ENCODE measurements around the gene ULK4. TPM values are rescaled to one million over a fixed set of nuclear protein-coding genes. Genes with fewer than 3 reads are reported as not detected.

The ULK4 gene
- total and polyA plus RNA-seq, 9 donors: 2.4 to 58.7 (median 7.3) TPM

- Histone ChIP-seq H3K27me3 (no peaks in the 10 kb centered on the region), H3K9me3 (no peaks in the 10 kb centered on the region), H3K4me1 (ENCODE audit: insufficient read depth) (no peaks in the 10 kb centered on the region), H3K4me3 (no peak overlapping the region), H3K27ac (no peak overlapping the region), H3K36me3 (no peaks in the 10 kb centered on the region)
- TF ChIP-seq EP300 (IDR thresholded peaks at IDR 0.05) (no peak), CTCF (IDR thresholded peaks at IDR 0.05) (no peak), POLR2A (IDR thresholded peaks at IDR 0.05) (no peak)
- WGBS, 3 donors: 83 to 93% (median 85%) methylated on average over 3 of the region's 3 CpGs
- no peak for DNase-seq
- intact Hi-C loops (cut with DNase I): no loop called here
These were observed 428.9 kb downstream of the ULK4 start for GRCh38 chr3:41532976-41533375.

DNA sequence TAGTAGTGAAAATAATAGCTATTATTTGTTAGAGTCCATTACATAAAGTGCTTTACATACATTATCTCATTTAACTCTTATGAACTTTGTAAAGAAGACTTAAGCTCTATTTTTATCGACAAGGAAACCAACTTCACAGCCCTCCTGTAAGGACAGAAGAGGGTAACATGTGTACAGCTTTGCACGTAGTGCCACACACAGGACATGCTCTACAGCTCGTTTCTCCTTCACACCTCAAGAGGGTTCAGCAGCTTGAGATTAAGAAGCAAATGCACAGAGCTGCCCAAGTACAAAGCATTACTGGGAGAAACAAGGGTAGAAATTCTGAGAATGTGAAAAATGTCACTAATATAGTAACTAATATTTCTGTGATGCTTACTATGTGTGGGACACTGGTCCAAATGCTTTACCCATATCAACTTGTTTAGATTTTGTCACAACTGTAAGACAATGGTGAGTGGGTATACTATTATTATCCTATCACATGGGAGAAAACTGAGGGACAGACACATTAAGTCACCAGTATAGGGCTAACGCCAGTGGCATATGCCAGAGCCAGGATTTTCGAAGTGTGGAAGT is 434.8 kb downstream of the ULK4 start:
- H3K27me3 ChIP-seq: no peaks in the 10 kb centered on the region
- WGBS, 3 donors: 86 to 92% (median 89%) methylated on average over 5 of the region's 5 CpGs
- H3K9me3 ChIP-seq: no peaks in the 10 kb centered on the region
- no peak overlapping the region for H3K27ac ChIP-seq
- no peak overlapping the region for H3K4me3 ChIP-seq
- no peaks in the 10 kb centered on the region for H3K36me3 ChIP-seq
- TF ChIP-seq EP300 (IDR thresholded peaks at IDR 0.05): no peak
- no peak for TF ChIP-seq CTCF (IDR thresholded peaks at IDR 0.05)
- TF ChIP-seq POLR2A (IDR thresholded peaks at IDR 0.05): no peak
- H3K4me1 ChIP-seq (ENCODE audit: insufficient read depth): peaks cover 2% of the 10 kb centered on the region
- intact Hi-C loops (cut with DNase I): no loop called here
- DNase-seq: no peak

DNA sequence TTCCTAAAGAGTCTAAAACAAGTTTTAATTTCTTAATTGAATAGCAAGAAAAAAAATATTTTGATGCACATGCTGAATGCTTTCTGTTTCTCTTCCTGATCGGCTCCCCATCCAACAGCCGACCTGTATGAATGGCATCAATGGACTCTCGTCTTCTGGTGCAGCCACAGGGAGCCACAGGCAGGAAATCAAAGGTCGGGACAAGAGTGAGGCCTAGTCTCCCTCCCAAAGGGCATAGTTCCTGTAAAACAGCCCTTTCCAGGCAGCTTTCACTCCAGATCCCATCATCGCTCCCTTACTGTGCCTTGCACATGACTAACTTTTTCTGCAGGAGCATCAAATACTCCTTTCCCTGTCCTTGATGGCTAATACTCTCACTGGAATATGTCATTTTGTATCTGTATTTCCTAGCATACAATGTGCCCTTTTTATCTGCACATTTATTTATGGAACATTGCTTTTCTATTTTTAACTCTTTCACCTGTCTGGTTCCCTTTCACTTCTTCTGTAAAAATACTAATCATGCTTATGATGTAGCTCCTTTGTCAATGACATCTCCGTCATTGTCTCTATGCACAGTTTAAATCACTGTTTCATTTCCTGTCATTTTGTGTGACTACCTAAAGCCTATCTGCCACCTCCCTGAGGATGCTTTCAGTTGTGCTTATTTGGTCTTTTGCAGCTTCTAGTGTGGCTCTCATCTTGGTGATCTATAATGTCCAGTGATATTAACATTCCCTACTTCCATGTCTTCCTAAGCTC is 436.4 kb downstream of the ULK4 start:
- H3K4me1 ChIP-seq (ENCODE audit: insufficient read depth): peaks cover 2% of the 10 kb centered on the region

DNA sequence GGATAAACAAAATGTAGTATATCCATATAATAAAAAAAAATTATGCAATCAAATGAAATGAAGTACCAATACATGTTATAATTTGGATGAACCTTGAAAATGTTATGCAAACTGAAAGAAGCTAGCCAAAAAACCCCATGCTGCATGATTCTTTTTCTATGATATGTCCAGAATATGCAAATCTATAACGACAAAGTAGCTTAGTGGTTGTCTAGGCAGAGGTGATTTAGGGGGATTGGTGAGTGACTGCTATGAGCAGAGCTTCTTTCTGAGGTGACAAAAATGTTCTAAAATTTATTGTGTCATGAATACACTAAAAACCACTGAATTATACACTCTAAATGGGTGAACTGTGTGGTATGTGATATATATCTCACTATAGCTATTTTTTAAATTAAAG is 438.0 kb downstream of the ULK4 start:
- no peaks in the 10 kb centered on the region for H3K27me3 ChIP-seq
- WGBS, 3 donors: 95 to 97% (median 95%) methylated on average over 1 of the region's 1 CpG

More for the DNA sequence above, 436.4 kb downstream of the ULK4 start:
- no peak for DNase-seq
- TF ChIP-seq POLR2A (IDR thresholded peaks at IDR 0.05): no peak
- TF ChIP-seq CTCF (IDR thresholded peaks at IDR 0.05): no peak
- TF ChIP-seq EP300 (IDR thresholded peaks at IDR 0.05): no peak
- intact Hi-C loops (cut with DNase I): no loop called here
- Histone ChIP-seq H3K36me3 (no peaks in the 10 kb centered on the region), H3K27me3 (no peaks in the 10 kb centered on the region), H3K27ac (no peak overlapping the region), H3K4me3 (no peak overlapping the region), H3K9me3 (no peaks in the 10 kb centered on the region)
- WGBS, 3 donors: 80 to 91% (median 87%) methylated on average over 6 of the region's 6 CpGs

More for the DNA sequence above, 438.0 kb downstream of the ULK4 start:
- DNase-seq: no peak
- Histone ChIP-seq H3K4me1 (ENCODE audit: insufficient read depth) (peaks cover 2% of the 10 kb centered on the region), H3K27ac (no peak overlapping the region), H3K4me3 (no peak overlapping the region), H3K9me3 (no peaks in the 10 kb centered on the region), H3K36me3 (no peaks in the 10 kb centered on the region)
- TF ChIP-seq POLR2A (IDR thresholded peaks at IDR 0.05) (no peak), CTCF (IDR thresholded peaks at IDR 0.05) (no peak), EP300 (IDR thresholded peaks at IDR 0.05) (no peak)
- intact Hi-C loops (cut with DNase I): no loop called here

All from ovary (tissue), 9 donors.